ENCODE measurements around the gene PTGDR2. TPM values are rescaled to one million over a fixed set of nuclear protein-coding genes. Genes with fewer than 3 reads are reported as not detected.

The PTGDR2 gene
- total RNA-seq, 4 donors from 2014 or later = 0.11 TPM; not detected in 3

DNA sequence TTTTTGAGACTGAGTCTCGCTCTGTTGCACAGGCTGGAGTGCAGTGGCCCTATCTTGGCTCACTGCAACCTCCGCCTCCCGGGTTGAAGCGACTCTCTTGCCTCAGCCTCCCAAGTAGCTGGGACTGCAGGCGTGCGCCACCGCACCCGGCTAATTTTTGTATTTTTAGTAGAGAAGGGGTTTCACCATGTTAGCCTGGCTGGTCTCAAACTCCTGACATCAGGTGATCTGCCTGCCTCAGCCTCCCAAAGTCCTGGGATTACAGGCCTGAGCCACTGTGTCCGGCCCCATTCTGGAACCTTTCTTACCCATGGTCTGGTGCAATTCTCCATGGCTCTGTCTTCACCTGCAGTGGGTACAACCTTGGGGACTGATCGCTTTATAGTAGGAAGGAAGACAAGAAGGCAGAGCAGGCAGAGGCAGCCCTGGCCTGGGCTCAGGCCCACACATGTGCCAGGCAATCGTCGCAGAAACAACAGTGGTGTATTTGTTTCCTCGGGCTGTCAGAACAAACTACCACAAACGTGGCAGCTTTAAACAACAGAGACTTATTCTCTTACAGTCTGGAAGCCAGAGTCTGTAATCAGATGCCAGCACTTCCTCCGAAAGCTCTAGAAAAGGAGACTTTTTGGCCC, 4.0 kb upstream of the PTGDR2 start:
- 85 to 87% methylated on average over 15 of the region's 15 CpGs for WGBS, 2 donors
- intact Hi-C loops (cut with DNase I) = no loop called here

DNA sequence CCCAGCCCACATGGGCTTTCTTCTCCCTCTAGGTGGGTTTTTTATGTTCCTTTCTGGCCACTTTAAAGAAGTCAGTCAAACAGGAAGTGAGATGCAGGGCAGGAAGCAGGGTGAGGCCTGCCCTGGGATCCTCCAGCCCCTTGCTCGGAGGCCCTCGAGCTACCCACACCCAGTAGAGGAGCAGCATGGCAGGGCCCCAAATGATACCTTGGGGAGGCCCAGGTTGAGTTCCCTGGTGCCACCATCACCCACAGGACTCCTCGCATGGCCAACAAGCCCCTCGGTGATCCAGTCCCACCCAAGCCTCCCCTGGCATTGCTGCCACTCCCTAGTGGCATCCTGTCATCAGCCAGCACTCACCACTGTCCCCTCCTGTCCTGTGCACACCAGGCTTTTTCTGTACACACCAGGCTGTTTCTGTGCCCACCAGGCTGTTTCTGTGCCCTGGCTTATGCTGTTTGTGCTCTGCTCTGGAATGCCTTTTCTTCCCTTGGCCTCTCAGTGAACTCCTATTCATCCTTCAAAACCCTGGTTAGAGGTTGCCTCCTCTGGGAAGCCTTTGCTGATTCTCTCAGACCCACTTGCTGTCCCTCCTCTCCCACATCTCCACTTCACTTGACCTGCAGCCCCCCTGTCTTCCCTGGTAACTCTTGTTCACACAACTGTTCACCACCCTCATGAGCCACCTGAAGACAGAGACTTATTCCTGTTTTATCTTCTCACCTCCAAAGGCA, 3.1 kb upstream of the PTGDR2 start:
- no peak for DNase-seq
- no peak overlapping the region for H3K27ac ChIP-seq
- 75 to 88% methylated on average over 4 of the region's 4 CpGs for WGBS, 2 donors

More for the DNA sequence above, 4.0 kb upstream of the PTGDR2 start:
- TF ChIP-seq POLR2A (IDR thresholded peaks at IDR 0.05) = no peak
- TF ChIP-seq, protein P1, sequence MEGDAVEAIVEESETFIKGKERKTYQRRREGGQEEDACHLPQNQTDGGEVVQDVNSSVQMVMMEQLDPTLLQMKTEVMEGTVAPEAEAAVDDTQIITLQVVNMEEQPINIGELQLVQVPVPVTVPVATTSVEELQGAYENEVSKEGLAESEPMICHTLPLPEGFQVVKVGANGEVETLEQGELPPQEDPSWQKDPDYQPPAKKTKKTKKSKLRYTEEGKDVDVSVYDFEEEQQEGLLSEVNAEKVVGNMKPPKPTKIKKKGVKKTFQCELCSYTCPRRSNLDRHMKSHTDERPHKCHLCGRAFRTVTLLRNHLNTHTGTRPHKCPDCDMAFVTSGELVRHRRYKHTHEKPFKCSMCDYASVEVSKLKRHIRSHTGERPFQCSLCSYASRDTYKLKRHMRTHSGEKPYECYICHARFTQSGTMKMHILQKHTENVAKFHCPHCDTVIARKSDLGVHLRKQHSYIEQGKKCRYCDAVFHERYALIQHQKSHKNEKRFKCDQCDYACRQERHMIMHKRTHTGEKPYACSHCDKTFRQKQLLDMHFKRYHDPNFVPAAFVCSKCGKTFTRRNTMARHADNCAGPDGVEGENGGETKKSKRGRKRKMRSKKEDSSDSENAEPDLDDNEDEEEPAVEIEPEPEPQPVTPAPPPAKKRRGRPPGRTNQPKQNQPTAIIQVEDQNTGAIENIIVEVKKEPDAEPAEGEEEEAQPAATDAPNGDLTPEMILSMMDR (IDR thresholded peaks at IDR 0.05) = no peak
- Histone ChIP-seq H3K27me3 (no peaks in the 10 kb centered on the region), H3K4me1 (no peaks in the 10 kb centered on the region), H3K4me3 (replicated peaks in 1 of 3) (no peak overlapping the region), H3K27ac (no peak overlapping the region), H3K36me3 (no peaks in the 10 kb centered on the region), H3K9me3 (no peaks in the 10 kb centered on the region)
- DNase-seq = no peak

DNA sequence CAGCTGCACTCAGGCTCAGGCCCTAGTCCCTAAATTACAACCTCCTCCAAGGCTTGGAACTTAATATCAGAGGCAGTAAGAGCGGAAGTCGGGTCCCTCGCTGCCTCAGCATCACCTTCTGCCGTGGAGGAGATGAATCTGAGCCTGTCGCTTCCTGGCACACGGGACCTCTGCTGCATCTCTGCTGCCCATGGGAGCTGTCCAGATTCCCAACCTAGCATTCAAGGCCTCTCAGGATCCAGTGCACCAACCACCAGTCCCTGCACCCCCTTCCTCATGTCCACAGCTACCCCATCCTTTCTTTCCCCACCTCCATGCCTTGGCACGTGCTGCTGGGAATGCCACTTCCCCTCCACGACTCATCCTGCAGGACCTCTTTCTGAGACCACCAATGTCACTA, 2.5 kb upstream of the PTGDR2 start:
- Histone ChIP-seq H3K4me3 (replicated peaks in 1 of 3) (no peak overlapping the region), H3K4me1 (no peaks in the 10 kb centered on the region), H3K9me3 (no peaks in the 10 kb centered on the region), H3K36me3 (no peaks in the 10 kb centered on the region), H3K27me3 (no peaks in the 10 kb centered on the region), H3K27ac (no peak overlapping the region)
- 84 to 92% methylated on average over 8 of the region's 8 CpGs for WGBS, 2 donors
- intact Hi-C loops (cut with DNase I) = no loop called here
- no peak for DNase-seq
- TF ChIP-seq POLR2A (IDR thresholded peaks at IDR 0.05) = no peak
- TF ChIP-seq, protein P1 (IDR thresholded peaks at IDR 0.05) = no peak

More for the DNA sequence above, 3.1 kb upstream of the PTGDR2 start:
- intact Hi-C loops (cut with DNase I) = no loop called here
- H3K4me1 ChIP-seq = no peaks in the 10 kb centered on the region
- TF ChIP-seq, protein P1 (IDR thresholded peaks at IDR 0.05) = no peak
- TF ChIP-seq POLR2A (IDR thresholded peaks at IDR 0.05) = no peak
- H3K4me3 ChIP-seq (replicated peaks in 1 of 3) = no peak overlapping the region
- no peaks in the 10 kb centered on the region for H3K9me3 ChIP-seq
- H3K36me3 ChIP-seq = no peaks in the 10 kb centered on the region
- H3K27me3 ChIP-seq = no peaks in the 10 kb centered on the region

DNA sequence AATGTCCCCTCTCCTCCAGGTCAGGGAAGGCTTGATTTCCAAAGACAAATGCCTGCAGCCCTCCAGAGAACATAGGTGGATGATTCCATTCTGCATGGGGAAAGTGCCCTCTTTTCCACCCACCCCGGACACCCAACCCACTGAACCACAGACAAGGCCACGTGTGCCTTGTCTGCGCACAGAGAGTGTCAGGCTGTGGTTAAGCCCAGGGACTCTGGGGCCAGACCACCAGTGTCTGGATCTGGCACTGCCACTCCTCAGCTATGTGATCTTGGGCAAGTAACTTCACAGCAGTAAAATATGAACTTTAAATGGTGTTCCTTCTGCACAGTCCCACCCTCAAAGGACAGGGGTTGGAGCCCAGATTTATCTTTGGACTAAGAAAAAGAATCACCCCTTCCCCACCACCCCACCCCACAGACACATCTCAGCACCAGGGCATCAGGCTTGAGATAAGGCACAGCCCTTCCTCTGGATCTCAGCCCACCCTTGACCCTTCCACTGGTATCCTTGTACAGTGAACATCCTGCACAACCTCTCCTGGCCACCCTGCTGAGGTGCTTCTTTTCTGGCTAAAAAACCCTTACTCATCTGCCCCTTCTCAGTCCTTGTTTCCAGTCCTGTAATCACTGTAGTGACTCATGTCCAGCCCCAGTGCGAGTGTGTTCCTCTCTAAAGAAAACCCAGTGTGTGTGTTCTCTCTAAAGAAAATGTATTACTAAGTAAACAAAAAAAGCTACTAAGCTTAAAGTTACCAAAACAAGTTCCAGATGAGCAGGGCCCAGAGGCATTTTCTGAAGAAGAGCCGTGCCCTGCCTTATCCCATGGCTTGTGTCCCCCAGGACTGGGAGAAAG, 1.9 kb upstream of the PTGDR2 start:
- H3K27ac ChIP-seq = no peak overlapping the region
- WGBS, 2 donors = 69% methylated on average over 4 to 5 of the region's 5 CpGs
- no peaks in the 10 kb centered on the region for H3K9me3 ChIP-seq
- DNase-seq = no peak
- H3K27me3 ChIP-seq = no peaks in the 10 kb centered on the region
- no peaks in the 10 kb centered on the region for H3K36me3 ChIP-seq
- no peaks in the 10 kb centered on the region for H3K4me1 ChIP-seq
- no peak overlapping the region for H3K4me3 ChIP-seq (replicated peaks in 1 of 3)
- TF ChIP-seq POLR2A (IDR thresholded peaks at IDR 0.05) = no peak
- intact Hi-C loops (cut with DNase I) = no loop called here

DNA sequence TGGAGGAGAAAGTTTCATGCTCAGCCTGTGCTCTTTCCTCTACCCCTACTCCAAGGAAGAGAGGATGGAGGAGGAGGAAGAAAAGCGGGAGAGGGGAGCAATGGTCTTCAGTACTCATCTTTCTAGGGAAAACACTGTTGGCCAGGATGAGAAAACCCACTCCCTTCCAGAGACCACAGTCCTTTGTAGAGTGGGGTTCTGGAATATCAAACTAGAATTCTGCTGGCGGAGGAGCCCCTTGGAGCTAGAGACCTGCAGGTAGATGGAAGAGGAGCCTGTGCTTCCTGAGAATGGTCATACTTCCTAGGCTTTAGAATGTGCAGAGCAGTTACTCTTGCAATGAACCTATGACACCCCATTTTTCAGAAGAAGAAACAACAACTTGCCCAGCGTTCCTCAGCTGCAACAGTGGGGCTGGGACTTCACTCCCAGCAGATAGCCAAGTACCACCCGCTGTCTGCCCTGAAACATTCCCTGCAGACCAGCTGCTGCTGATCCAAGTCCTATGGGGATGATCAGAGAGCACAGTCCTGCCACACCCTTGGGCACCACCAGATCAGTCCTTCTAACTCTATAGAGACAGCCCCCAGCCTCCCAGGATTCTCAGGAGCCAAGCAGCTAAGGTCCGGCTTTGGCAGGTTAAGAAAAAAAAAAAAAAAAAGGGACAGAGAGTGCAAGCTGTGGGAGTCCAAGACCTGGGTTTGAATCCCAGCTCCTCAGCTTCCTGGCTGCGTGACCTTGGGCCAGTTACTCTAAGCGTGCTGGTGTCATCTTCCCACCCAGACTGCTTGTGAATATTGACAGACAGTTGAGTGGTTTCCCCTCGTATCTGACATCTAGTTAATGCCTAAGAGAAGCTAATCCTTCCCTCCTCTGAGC, 664 bp downstream of the PTGDR2 start:
- 71 to 78% methylated on average over 7 to 8 of the region's 8 CpGs for WGBS, 2 donors
- H3K27me3 ChIP-seq = no peaks in the 10 kb centered on the region
- intact Hi-C loops (cut with DNase I) = no loop called here
- no peak overlapping the region for H3K27ac ChIP-seq
- peaks cover 10 to 12% of the 10 kb centered on the region in 2 donors for H3K36me3 ChIP-seq
- no peak for DNase-seq
- H3K9me3 ChIP-seq = no peaks in the 10 kb centered on the region
- H3K4me1 ChIP-seq = no peaks in the 10 kb centered on the region
- H3K4me3 ChIP-seq (replicated peaks in 1 of 3) = no peak overlapping the region
- TF ChIP-seq, protein P1 (IDR thresholded peaks at IDR 0.05) = no peak
- no peak for TF ChIP-seq POLR2A (IDR thresholded peaks at IDR 0.05)

Data from thyroid gland (tissue), 4 donors.